DOHH2 (cell line): ENCODE results near the gene PPM1F.

Experiments used
- H3F3A ChIP-seq: fragments of 200-600 bp; sonication (generic), shearing (Covaris generic); 2 replicates; pipeline ENCODE4 v1.6.0; 2016; ENCODE audit warnings: antibody characterized with exemption, mild to moderate bottlenecking; ENCODE audit not compliant: control insufficient read depth, insufficient read depth
- H3K27ac ChIP-seq: fragments of 200-600 bp; sonication (generic); 2 replicates; pipeline ENCODE4 v1.5.1; 2014; ENCODE audit warnings: low read depth, mild to moderate bottlenecking, low read length, moderate library complexity
- H3K27me3 ChIP-seq: fragments of 200-600 bp; sonication (generic); 2 replicates; pipeline ENCODE4 v1.6.1; 2014; ENCODE audit warnings: mild to moderate bottlenecking, low read length, mixed read lengths; ENCODE audit not compliant: control insufficient read depth
- H3K36me3 ChIP-seq: fragments of 200-600 bp; sonication (generic); 2 replicates; pipeline ENCODE4 v1.6.1; 2014; ENCODE audit warnings: mild to moderate bottlenecking, low read length, moderate library complexity, mixed read lengths; ENCODE audit not compliant: control insufficient read depth
- H3K4me1 ChIP-seq: fragments of 200-600 bp; sonication (generic); 2 replicates; pipeline ENCODE4 v1.6.1; 2014; ENCODE audit warnings: mild to moderate bottlenecking, low read length, mixed read lengths; ENCODE audit not compliant: control insufficient read depth
- H3K4me2 ChIP-seq: fragments of 200-600 bp; sonication (generic); 2 replicates; pipeline ENCODE4 v1.6.0; 2014; ENCODE audit warnings: mild to moderate bottlenecking, low read length, moderate library complexity
- H3K4me3 ChIP-seq: fragments of 200-600 bp; sonication (generic); 2 replicates; pipeline ENCODE4 v1.5.1; 2014; ENCODE audit warnings: mild to moderate bottlenecking, low read length, mixed read lengths
- H3K79me2 ChIP-seq: fragments of 200-600 bp; sonication (generic); 2 replicates; pipeline ENCODE4 v1.6.1; 2014; ENCODE audit warnings: mild to moderate bottlenecking, low read length, mixed read lengths; ENCODE audit not compliant: control insufficient read depth
- H3K9me2 ChIP-seq: fragments of 200-600 bp; sonication (generic); replicated peaks from 2 replicates; pipeline ENCODE4 v1.6.1; 2014; ENCODE audit warnings: mild to moderate bottlenecking, low read length, mixed read lengths; ENCODE audit not compliant: control insufficient read depth
- H3K9me3 ChIP-seq: fragments of 200-600 bp; sonication (generic); 2 replicates; pipeline ENCODE4 v1.6.1; 2014; ENCODE audit warnings: antibody characterized with exemption, low read length, mixed read lengths; ENCODE audit not compliant: control insufficient read depth, insufficient read depth
- H4K20me1 ChIP-seq: fragments of 200-600 bp; sonication (generic); 2 replicates; pipeline ENCODE4 v1.6.0; 2014; ENCODE audit warnings: low read depth, mild to moderate bottlenecking, antibody characterized with exemption, low read length, moderate library complexity; ENCODE audit not compliant: control insufficient read depth, insufficient read depth
- CTCF ChIP-seq: fragments of 200-600 bp; sonication (generic); IDR thresholded peaks from one replicate; pipeline ENCODE4 v1.5.1; 2014; ENCODE audit warnings: antibody characterized with exemption, mild to moderate bottlenecking, low read depth, low read length; ENCODE audit not compliant: poor library complexity, severe bottlenecking
- EZH2phosphoT487 ChIP-seq: fragments of 200-600 bp; sonication (generic); IDR thresholded peaks from 2 replicates; pipeline ENCODE4 v1.6.1; 2017; ENCODE audit warnings: borderline replicate concordance, mild to moderate bottlenecking, antibody characterized with exemption, low read length, moderate library complexity, mixed read lengths

PPM1F gene

GRCh38 chr22:21980547-21980946, 27.9 kb upstream of the PPM1F start:
- Histone ChIP-seq H3K4me3 (no peak overlapping the region), H3K27ac (no peak overlapping the region), H3K36me3 (peaks cover 48% of the 10 kb centered on the region), H3K4me1 (peaks cover 16% of the 10 kb centered on the region), H3K79me2 (peaks cover 69% of the 10 kb centered on the region), H3K9me3 (no peaks in the 10 kb centered on the region), H3F3A (no peaks in the 10 kb centered on the region; the same call in 1 of the 2 replicates), H4K20me1 (no peaks in the 10 kb centered on the region; the same call in 1 of the 2 replicates), H3K9me2 (no peaks in the 10 kb centered on the region), H3K27me3 (no peaks in the 10 kb centered on the region), H3K4me2 (peak overlapping the region; percentile 76)
- no peak for TF ChIP-seq CTCF
- no peak for TF ChIP-seq EZH2phosphoT487

- H3K79me2 ChIP-seq: peaks cover 72% of the 10 kb centered on the region
- no peak overlapping the region for H3K4me2 ChIP-seq
- H3K9me2 ChIP-seq: no peaks in the 10 kb centered on the region
- H4K20me1 ChIP-seq: no peaks in the 10 kb centered on the region; the same call in 1 of the 2 replicates
- peaks cover 66% of the 10 kb centered on the region for H3K36me3 ChIP-seq
- H3K4me1 ChIP-seq: peaks cover 16% of the 10 kb centered on the region
- H3K27ac ChIP-seq: no peak overlapping the region
- no peaks in the 10 kb centered on the region for H3K9me3 ChIP-seq
- H3K27me3 ChIP-seq: no peaks in the 10 kb centered on the region
- no peaks in the 10 kb centered on the region; the same call in 1 of the 2 replicates for H3F3A ChIP-seq
- H3K4me3 ChIP-seq: no peak overlapping the region
- TF ChIP-seq EZH2phosphoT487 (no peak), CTCF (no peak)
Observed at GRCh38 chr22:21978564-21979386, 26.1 kb upstream of the PPM1F start.

GRCh38 chr22:21977814-21978213, 25.2 kb upstream of the PPM1F start:
- peaks cover 72% of the 10 kb centered on the region for H3K79me2 ChIP-seq
- H3K4me3 ChIP-seq: no peak overlapping the region
- no peaks in the 10 kb centered on the region for H3K9me2 ChIP-seq
- no peaks in the 10 kb centered on the region; the same call in none of the 2 replicates for H3F3A ChIP-seq
- H3K36me3 ChIP-seq: peaks cover 70% of the 10 kb centered on the region
- no peak overlapping the region for H3K4me2 ChIP-seq
- no peaks in the 10 kb centered on the region for H3K9me3 ChIP-seq
- peaks cover 16% of the 10 kb centered on the region for H3K4me1 ChIP-seq
- no peaks in the 10 kb centered on the region; the same call in 1 of the 2 replicates for H4K20me1 ChIP-seq
- TF ChIP-seq CTCF (no peak), EZH2phosphoT487 (no peak)
- H3K27me3 ChIP-seq: no peaks in the 10 kb centered on the region
- no peak overlapping the region for H3K27ac ChIP-seq
